ENCODE results near the gene PPT2.
A peak's percentile ranks its signal among the peaks of the same experiment; 100 is the strongest.
"Not testable (repeated sequence)": the region's sequence is repeated elsewhere in the genome, so short reads cannot be mapped to it uniquely, and the experiment has no call there.

The PPT2 gene

DNA sequence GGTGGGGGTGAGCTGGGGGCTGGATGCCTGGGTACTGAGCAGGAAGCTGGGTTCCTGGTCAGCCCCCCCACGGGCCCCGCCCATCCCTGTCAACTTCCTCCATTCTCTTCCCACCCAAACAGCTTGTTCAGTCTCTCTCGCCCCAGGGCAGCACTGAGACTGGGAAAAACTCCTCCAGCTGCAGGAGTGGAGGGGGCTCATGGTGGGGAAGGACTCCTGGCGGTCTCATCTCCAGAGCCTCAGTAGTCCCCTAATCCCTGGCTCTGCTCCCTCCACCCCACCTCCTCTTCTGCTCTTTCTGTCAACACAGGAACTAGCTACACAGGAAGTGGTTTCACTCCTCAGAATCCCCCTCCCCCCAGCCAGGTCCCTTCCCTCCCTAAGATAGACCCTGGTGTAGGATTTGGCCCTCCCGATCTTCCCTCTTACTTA is 38.7 kb downstream of the PPT2 start, which contains the start of gene GPSM3:
GPSM3 (minus strand) TSS at position 36 of the 432 bp plus-strand sequence. CDS start 130 bp downstream, outside the sequence.
- TF ChIP-seq, protein P1, sequence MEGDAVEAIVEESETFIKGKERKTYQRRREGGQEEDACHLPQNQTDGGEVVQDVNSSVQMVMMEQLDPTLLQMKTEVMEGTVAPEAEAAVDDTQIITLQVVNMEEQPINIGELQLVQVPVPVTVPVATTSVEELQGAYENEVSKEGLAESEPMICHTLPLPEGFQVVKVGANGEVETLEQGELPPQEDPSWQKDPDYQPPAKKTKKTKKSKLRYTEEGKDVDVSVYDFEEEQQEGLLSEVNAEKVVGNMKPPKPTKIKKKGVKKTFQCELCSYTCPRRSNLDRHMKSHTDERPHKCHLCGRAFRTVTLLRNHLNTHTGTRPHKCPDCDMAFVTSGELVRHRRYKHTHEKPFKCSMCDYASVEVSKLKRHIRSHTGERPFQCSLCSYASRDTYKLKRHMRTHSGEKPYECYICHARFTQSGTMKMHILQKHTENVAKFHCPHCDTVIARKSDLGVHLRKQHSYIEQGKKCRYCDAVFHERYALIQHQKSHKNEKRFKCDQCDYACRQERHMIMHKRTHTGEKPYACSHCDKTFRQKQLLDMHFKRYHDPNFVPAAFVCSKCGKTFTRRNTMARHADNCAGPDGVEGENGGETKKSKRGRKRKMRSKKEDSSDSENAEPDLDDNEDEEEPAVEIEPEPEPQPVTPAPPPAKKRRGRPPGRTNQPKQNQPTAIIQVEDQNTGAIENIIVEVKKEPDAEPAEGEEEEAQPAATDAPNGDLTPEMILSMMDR (IDR thresholded peaks at IDR 0.05; ENCODE audit: low read depth, low read length) = no peak
- H3K4me3 ChIP-seq (ENCODE audit: low read depth, low read length) = peak within 1 kb of the TSS; percentile 30; the same call in 1 of the 2 replicates

DNA sequence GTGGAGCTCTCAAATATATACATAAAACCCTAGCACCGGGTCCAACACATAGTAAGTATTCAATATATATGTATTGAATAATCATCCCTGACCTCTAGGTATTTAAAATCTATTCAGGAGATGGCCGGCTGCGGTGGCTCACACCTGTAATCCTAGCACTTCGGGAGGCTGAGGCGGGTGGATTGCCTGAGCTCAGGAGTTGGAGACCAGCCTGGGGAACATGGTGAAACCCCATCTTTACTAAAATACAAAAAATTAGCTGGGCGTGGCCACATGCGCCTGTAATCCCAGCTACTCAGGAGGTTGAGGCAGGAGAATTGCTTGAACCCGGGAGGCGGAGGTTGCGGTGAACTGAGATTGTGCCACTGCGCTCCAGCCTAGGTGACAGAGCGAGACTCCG is 39.2 kb downstream of the PPT2 start:
- H3K4me3 ChIP-seq (ENCODE audit: low read depth, low read length) = not testable (repeated sequence)

DNA sequence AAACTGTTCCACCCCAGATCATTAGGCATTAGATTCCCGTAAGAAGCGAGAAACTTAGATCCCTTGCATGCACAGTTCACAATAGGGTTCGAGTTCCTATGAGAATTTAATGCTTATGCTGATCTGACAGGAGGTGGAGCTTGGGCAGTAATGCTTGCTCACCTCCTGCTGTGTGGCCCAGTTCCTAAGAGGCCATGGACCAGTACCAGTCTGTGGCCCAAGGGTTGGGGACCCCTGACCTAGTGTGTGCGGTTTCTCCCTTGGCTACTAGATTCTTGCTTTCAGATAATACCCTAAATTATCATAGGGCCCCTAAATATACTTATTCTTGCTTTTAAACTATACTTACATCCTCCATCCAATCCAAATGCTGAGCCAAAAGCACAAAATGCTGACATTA is 40.4 kb downstream of the PPT2 start:
- TF ChIP-seq, protein P1 (IDR thresholded peaks at IDR 0.05; ENCODE audit: low read depth, low read length) = no peak
- no peak overlapping the region for H3K4me3 ChIP-seq (ENCODE audit: low read depth, low read length)

DNA sequence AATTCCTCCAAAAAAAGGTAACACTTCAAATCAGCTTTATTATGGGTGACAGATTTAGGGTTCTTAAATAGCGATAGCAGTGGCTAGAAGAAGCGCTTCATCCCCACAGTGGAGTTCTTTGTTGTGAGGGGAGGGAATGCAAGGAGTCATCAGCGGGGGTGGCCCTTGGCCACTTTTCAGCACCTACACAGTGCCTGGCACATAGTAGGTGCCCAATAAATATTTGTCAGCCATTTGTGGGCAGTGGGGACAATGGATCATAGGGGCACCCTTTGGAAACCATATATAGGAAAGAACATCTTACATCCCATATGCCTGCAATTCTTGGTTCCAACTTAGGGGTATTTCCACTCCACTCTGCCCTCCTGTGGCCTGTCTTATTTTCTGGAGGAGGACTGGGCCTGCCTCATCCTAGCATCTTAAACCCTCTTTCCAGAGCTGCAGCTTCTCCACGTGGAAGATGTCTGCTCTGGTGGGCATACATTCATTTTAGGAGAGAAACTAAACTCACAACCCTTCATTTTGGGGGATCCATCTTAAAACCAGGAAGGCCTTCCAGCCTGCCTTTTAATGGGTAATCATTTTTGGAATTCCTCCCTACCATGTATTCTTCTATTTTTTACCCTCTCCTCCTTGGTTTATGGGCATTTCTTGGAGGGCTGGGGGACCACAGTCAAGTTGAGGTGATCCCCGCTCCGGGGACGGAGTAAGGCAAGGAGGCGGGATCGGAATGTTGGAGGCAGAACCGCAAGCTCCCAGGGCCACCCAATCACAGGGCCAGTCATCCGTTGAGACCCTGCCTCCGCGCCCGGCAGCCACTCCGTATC is 41.1 kb downstream of the PPT2 start:
- peak overlapping the region; percentile 46 for H3K4me3 ChIP-seq (ENCODE audit: low read depth, low read length)
- TF ChIP-seq, protein P1 (IDR thresholded peaks at IDR 0.05; ENCODE audit: low read depth, low read length) = peak; percentile 45

DNA sequence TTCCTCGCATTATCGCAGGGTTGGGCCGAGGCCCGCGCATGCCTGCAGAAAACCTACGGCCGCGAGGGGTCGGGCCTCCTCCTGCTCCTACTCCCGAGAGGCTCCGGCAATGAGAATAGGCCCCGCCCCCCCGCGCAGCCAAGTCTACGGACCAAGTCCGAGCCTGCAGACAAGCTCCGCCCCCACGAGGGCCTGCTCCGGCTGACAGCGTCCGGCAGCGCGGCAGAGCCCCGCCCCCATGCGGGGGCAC is 41.6 kb downstream of the PPT2 start:
- no peak overlapping the region; the same call in 1 of the 2 replicates for H3K4me3 ChIP-seq (ENCODE audit: low read depth, low read length)
- TF ChIP-seq, protein P1 (IDR thresholded peaks at IDR 0.05; ENCODE audit: low read depth, low read length) = peak; percentile 26; the same call in 1 of the 2 replicates

DNA sequence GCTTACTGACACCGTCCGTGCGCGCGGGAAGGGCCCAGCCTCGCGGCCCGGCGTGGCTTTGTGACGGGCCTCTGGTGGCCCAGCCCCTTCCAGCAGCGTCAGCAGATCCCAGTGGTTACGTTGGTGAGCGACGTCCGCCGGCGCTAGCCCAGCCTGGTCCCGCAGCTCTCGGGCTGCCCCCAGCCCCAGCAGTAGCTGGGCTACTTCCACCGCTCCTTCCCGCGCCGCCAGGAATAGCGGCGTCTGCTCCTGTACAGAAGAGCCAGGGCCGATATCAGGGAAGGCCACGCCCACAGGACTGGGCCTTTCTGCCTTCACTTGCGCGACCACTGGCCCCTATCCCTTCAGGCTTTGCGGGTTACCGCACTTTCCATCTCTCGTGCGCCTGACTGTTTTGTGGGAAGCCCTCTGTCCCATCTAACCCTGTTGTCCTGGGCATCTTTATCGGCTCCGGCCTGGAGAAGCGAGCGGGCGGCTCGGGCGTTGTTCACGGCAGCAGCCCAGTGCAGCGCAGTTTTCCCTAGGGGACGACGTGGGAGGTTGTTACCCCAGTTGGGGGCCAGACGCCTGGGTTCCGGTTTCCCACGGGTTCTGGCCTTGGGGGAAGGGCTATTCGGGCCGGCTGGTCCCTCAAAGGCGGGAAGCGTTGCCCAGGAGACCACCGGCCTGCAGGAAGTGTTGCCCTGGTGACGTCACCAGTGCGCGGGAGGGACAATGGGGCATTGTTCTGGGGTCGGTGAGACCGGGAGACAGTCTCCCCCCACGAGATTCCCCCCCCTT is 42.2 kb downstream of the PPT2 start:
- TF ChIP-seq, protein P1 (IDR thresholded peaks at IDR 0.05; ENCODE audit: low read depth, low read length) = no peak
- peak overlapping the region; percentile 87 for H3K4me3 ChIP-seq (ENCODE audit: low read depth, low read length)

DNA sequence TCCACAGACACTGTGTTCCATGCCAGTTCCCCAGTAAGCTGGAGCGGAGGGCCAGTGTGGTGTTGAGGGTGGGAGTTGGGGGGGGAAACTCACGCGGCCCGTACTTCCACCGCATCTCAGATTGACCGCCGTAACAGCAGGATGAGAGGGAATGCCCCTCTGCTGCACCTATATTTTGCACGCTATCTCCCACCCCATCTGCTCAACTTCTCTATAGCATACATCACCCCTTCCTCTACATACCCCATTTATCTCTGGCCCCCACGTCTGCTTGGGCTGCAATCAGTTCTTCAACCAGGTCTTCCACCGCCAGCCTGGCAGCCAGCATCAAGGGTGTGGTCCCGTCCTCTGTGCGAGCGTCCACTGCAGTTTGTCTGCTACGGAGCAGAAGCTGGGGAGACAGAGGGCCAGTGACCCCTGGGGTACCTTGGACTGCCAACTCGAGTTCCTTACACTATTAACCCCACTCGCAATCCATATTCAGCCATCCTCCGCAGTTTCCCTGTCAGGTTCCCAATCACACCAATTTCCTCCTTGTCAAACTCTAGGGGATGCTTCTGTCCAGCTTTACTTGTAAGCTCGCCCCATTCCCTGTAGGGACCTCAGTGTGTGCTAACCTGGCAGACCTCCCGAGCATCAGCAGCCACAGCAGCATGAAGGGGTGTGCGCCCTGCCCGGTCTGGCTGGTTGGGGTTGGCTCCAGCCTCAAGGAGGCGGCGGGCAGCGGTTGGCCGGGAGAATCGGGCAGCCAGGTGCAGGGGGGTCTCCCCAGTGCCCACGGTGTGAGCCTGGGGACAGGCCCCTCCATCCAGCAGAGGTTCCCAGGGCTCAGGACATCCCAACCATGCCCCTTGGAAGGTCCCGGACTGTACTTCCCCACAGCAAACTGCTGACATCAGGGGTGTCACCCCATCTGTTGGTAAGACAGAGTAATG is 43.0 kb downstream of the PPT2 start:
- TF ChIP-seq, protein P1 (IDR thresholded peaks at IDR 0.05; ENCODE audit: low read depth, low read length) = 0 out of 2 replicates have a peak, but pooled peaks have one; percentile 5
- H3K4me3 ChIP-seq (ENCODE audit: low read depth, low read length) = peak overlapping the region; percentile 87

Data from WI38 (cell line).